ENCODE measurements around the gene CASK. TPM values are rescaled to one million over a fixed set of nuclear protein-coding genes. Genes with fewer than 3 reads are reported as not detected.

Gene CASK
- total RNA-seq, 1 experiment from 2014 or later, result 29.4 TPM

DNA sequence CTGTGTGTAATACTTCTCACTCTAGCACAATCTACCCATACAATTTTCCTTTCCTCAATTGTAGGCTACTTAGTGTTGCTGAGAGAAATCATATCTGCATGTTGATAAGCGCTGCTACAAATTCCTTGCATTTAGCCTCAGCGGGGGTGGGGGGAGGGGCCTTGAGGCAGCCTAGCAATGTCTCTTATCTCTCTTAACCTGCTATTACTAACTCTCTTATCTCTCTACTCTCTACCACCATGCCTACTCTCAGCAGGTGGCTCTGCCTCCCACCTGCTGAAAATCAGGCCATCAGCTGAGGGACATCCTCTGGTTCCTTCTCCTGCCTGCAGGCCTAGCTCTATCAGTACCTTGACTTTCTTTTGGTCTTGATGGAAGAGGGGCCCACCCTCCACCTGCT, 100.5 kb downstream of the CASK start:
- no peak overlapping the region for H3K4me2 ChIP-seq
- no peak overlapping the region for H3K27ac ChIP-seq
- CTCF ChIA-PET, result no interaction called here
- no peaks in the 10 kb centered on the region for H3F3A ChIP-seq (ENCODE audit: insufficient read depth, low read depth)
- DNase-seq, result no peak
- H3K36me3 ChIP-seq (ENCODE audit: low read depth), result no peaks in the 10 kb centered on the region
- no peaks in the 10 kb centered on the region for H4K20me1 ChIP-seq (ENCODE audit: insufficient read depth)
- no peaks in the 10 kb centered on the region for H3K4me1 ChIP-seq (replicated peaks; ENCODE audit: insufficient read depth)
- no peaks in the 10 kb centered on the region for H3K27me3 ChIP-seq (ENCODE audit: insufficient read depth, low read depth)
- TF ChIP-seq EZH2 (IDR thresholded peaks at IDR 0.05; ENCODE audit: low read depth), result no peak
- no peak for TF ChIP-seq CTCF (conservative IDR thresholded peaks at IDR 0.05)
- H3K9me3 ChIP-seq (ENCODE audit: insufficient read depth, low read depth), result no peaks in the 10 kb centered on the region
- POLR2A ChIA-PET (ENCODE audit: unreplicated experiment), result no interaction called here
- H2AFZ ChIP-seq, result no peak overlapping the region
- no peak overlapping the region for H3K4me3 ChIP-seq
- H3K79me2 ChIP-seq (ENCODE audit: low read depth), result no peaks in the 10 kb centered on the region
- no peaks in the 10 kb centered on the region for H3K9me2 ChIP-seq (ENCODE audit: insufficient read depth)
- intact Hi-C loops (cut with micrococcal nuclease; ENCODE audit: unreplicated experiment), result no loop called here
- no TSS peak for BruUV-seq (replicated peaks)

DNA sequence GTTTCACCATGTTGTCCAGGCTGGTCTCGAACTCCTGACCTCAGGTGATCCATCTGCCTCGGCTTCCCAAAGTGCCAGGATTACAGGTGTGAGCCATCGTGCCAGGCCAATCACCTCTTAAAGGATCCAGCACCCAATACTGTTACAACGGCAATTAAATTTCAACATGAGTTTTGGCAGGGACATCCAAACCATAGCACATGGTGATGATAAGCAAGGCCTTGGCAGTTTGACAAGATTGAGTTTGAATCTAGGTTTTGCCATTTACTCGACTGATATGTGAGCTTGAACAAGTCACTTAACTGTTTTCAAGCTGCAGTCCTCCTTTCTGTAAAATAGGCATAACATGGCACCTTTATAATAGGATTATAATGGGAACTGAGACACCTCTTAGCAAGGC, 115.3 kb downstream of the CASK start:
- CTCF ChIA-PET, result no interaction called here
- H3K27me3 ChIP-seq (ENCODE audit: insufficient read depth, low read depth), result no peaks in the 10 kb centered on the region
- H3F3A ChIP-seq (ENCODE audit: insufficient read depth, low read depth), result no peaks in the 10 kb centered on the region
- no peaks in the 10 kb centered on the region for H3K9me2 ChIP-seq (ENCODE audit: insufficient read depth)
- intact Hi-C loops (cut with micrococcal nuclease; ENCODE audit: unreplicated experiment), result no loop called here
- POLR2A ChIA-PET (ENCODE audit: unreplicated experiment), result no interaction called here
- no peaks in the 10 kb centered on the region for H3K79me2 ChIP-seq (ENCODE audit: low read depth)
- no peaks in the 10 kb centered on the region for H4K20me1 ChIP-seq (ENCODE audit: insufficient read depth)
- no peak overlapping the region for H3K4me2 ChIP-seq
- TF ChIP-seq CTCF (conservative IDR thresholded peaks at IDR 0.05) (no peak), EZH2 (IDR thresholded peaks at IDR 0.05; ENCODE audit: low read depth) (no peak)
- no peaks in the 10 kb centered on the region for H3K36me3 ChIP-seq (ENCODE audit: low read depth)
- no TSS peak for BruUV-seq (replicated peaks)
- no peak overlapping the region for H2AFZ ChIP-seq
- no peaks in the 10 kb centered on the region for H3K4me1 ChIP-seq (replicated peaks; ENCODE audit: insufficient read depth)
- no peak overlapping the region for H3K27ac ChIP-seq
- no peak for DNase-seq
- no peak overlapping the region for H3K4me3 ChIP-seq
- no peaks in the 10 kb centered on the region for H3K9me3 ChIP-seq (ENCODE audit: insufficient read depth, low read depth)

GRCh38 chrX:41802958-41803357, 120.4 kb downstream of the CASK start:
- no peak for DNase-seq
- CTCF ChIA-PET, result no interaction called here
- Histone ChIP-seq H3F3A (ENCODE audit: insufficient read depth, low read depth) (no peaks in the 10 kb centered on the region), H3K79me2 (ENCODE audit: low read depth) (no peaks in the 10 kb centered on the region), H3K4me3 (no peak overlapping the region), H3K4me1 (replicated peaks; ENCODE audit: insufficient read depth) (no peaks in the 10 kb centered on the region), H2AFZ (no peak overlapping the region), H3K9me2 (ENCODE audit: insufficient read depth) (no peaks in the 10 kb centered on the region), H3K27ac (no peak overlapping the region), H3K36me3 (ENCODE audit: low read depth) (no peaks in the 10 kb centered on the region), H3K4me2 (no peak overlapping the region), H4K20me1 (ENCODE audit: insufficient read depth) (no peaks in the 10 kb centered on the region), H3K27me3 (ENCODE audit: insufficient read depth, low read depth) (no peaks in the 10 kb centered on the region), H3K9me3 (ENCODE audit: insufficient read depth, low read depth) (no peaks in the 10 kb centered on the region)
- no TSS peak for BruUV-seq (replicated peaks)
- TF ChIP-seq EZH2 (IDR thresholded peaks at IDR 0.05; ENCODE audit: low read depth) (no peak), CTCF (conservative IDR thresholded peaks at IDR 0.05) (no peak)
- intact Hi-C loops (cut with micrococcal nuclease; ENCODE audit: unreplicated experiment), result no loop called here
- POLR2A ChIA-PET (ENCODE audit: unreplicated experiment), result no interaction called here

Data from PC-9 (cell line).